Activated T-cell treated with anti-CD3 and anti-CD28 coated beads, Interleukin-2, amount 50 U/mL, for 4 hours (primary cell): ENCODE results near the gene ACAP2. TPM values are rescaled to one million over a fixed set of nuclear protein-coding genes. Genes with fewer than 3 reads are reported as not detected.
"Not testable (repeated sequence)": the region's sequence is repeated elsewhere in the genome, so short reads cannot be mapped to it uniquely, and the experiment has no call there.

Experiments
- ATAC-seq, 2 donors: fragments of 200-7000 bp; cut with Tn5 transposase; one replicate each; pipeline ENCODE4 v1.10.0; 2021
- DNase-seq: peaks from one replicate; pipeline ENCODE4 v3.0.0-alpha.2; 2020
- H3K27me3 Mint-ChIP-seq: one replicate; pipeline ENCODE4 v1.8.0; 2021; ENCODE audit warnings: low read depth, mixed read lengths
- H3K36me3 Mint-ChIP-seq: one replicate; pipeline ENCODE4 v1.8.0; 2022; ENCODE audit warnings: mixed read lengths; ENCODE audit not compliant: insufficient read depth
- H3K4me1 Mint-ChIP-seq: one replicate; pipeline ENCODE4 v1.8.0; 2021; ENCODE audit warnings: low read depth, mixed read lengths
- H3K4me3 Mint-ChIP-seq: one replicate; pipeline ENCODE4 v1.8.0; 2021; ENCODE audit warnings: mild to moderate bottlenecking, moderate library complexity, mixed read lengths
- H3K9me3 Mint-ChIP-seq: one replicate; pipeline ENCODE4 v1.8.0; 2021; ENCODE audit warnings: mixed read lengths
- total RNA-seq, 3 donors: library from RNA; stranded (reverse); gene quantifications; one replicate each; pipeline ENCODE4 v1.2.1, GENCODE V29; 2021

ACAP2 gene
- total RNA-seq, 3 donors from 2014 or later: 30.0 to 34.2 (median 31.0) TPM

- Mint-ChIP-seq H3K9me3 (no peaks in the 10 kb centered on the region), H3K4me3 (no peak overlapping the region), H3K4me1 (peaks cover 24% of the 10 kb centered on the region), H3K36me3 (peaks cover 9% of the 10 kb centered on the region), H3K27me3 (no peaks in the 10 kb centered on the region)
- no peak for ATAC-seq
- no peak for DNase-seq
Measured at GRCh38 chr3:195388380-195388779, 54.4 kb downstream of the ACAP2 start.

- no peak for DNase-seq
- Mint-ChIP-seq H3K4me1 (peaks cover 24% of the 10 kb centered on the region), H3K9me3 (no peaks in the 10 kb centered on the region), H3K27me3 (no peaks in the 10 kb centered on the region), H3K36me3 (peaks cover 13% of the 10 kb centered on the region), H3K4me3 (no peak overlapping the region)
- ATAC-seq: no peak
Measured at GRCh38 chr3:195386739-195387138, 56.1 kb downstream of the ACAP2 start.

- ATAC-seq (no peak), DNase-seq (no peak)
- Mint-ChIP-seq H3K36me3 (peaks cover 13% of the 10 kb centered on the region), H3K4me1 (peaks cover 24% of the 10 kb centered on the region), H3K27me3 (no peaks in the 10 kb centered on the region), H3K4me3 (no peak overlapping the region), H3K9me3 (no peaks in the 10 kb centered on the region)
Measured at GRCh38 chr3:195385526-195385925, 57.3 kb downstream of the ACAP2 start.

- DNase-seq (no peak), ATAC-seq (no peak)
- H3K36me3 Mint-ChIP-seq: peaks cover 13% of the 10 kb centered on the region
- H3K4me3 Mint-ChIP-seq: no peak overlapping the region
- H3K9me3 Mint-ChIP-seq: no peaks in the 10 kb centered on the region
- peaks cover 24% of the 10 kb centered on the region for H3K4me1 Mint-ChIP-seq
- H3K27me3 Mint-ChIP-seq: no peaks in the 10 kb centered on the region
Measured at GRCh38 chr3:195384952-195385351, 57.9 kb downstream of the ACAP2 start.

- ATAC-seq (no peak), DNase-seq (no peak)
- Mint-ChIP-seq H3K27me3 (no peaks in the 10 kb centered on the region), H3K4me3 (no peak overlapping the region), H3K4me1 (peaks cover 3% of the 10 kb centered on the region), H3K36me3 (peaks cover 36% of the 10 kb centered on the region), H3K9me3 (no peaks in the 10 kb centered on the region)
Measured at GRCh38 chr3:195372220-195372619, 70.6 kb downstream of the ACAP2 start.

GRCh38 chr3:195366200-195366925 lies 76.5 kb downstream of the ACAP2 start:
- H3K9me3 Mint-ChIP-seq: no peaks in the 10 kb centered on the region
- no peaks in the 10 kb centered on the region for H3K27me3 Mint-ChIP-seq
- H3K4me1 Mint-ChIP-seq: peaks cover 29% of the 10 kb centered on the region
- peaks cover 47% of the 10 kb centered on the region for H3K36me3 Mint-ChIP-seq
- DNase-seq (no peak), ATAC-seq (no peak)
- H3K4me3 Mint-ChIP-seq: no peak overlapping the region

- Mint-ChIP-seq H3K27me3 (no peaks in the 10 kb centered on the region), H3K36me3 (peaks cover 44% of the 10 kb centered on the region), H3K9me3 (no peaks in the 10 kb centered on the region), H3K4me3 (no peak overlapping the region), H3K4me1 (peaks cover 33% of the 10 kb centered on the region)
- DNase-seq: no peak
- ATAC-seq: no peak
Measured at GRCh38 chr3:195365371-195365770, 77.4 kb downstream of the ACAP2 start.

GRCh38 chr3:195357797-195358196 lies 85.0 kb downstream of the ACAP2 start:
- not testable (repeated sequence) for H3K9me3 Mint-ChIP-seq, H3K4me3 Mint-ChIP-seq
- H3K4me1 Mint-ChIP-seq: peaks cover 48% of the 10 kb centered on the region

GRCh38 chr3:195356151-195357086 lies 86.4 kb downstream of the ACAP2 start:
- no peak for ATAC-seq
- H3K4me1 Mint-ChIP-seq: peaks cover 38% of the 10 kb centered on the region
- no peak for DNase-seq
- H3K4me3 Mint-ChIP-seq: no peak overlapping the region
- peaks cover 32% of the 10 kb centered on the region for H3K36me3 Mint-ChIP-seq
- H3K27me3 Mint-ChIP-seq: no peaks in the 10 kb centered on the region
- H3K9me3 Mint-ChIP-seq: peaks cover 4% of the 10 kb centered on the region

More at GRCh38 chr3:195357797-195358196, 85.0 kb downstream of the ACAP2 start:
- peaks cover 39% of the 10 kb centered on the region for H3K36me3 Mint-ChIP-seq
- not testable (repeated sequence) for H3K27me3 Mint-ChIP-seq, ATAC-seq, DNase-seq

GRCh38 chr3:195354009-195354408 lies 88.8 kb downstream of the ACAP2 start:
- H3K27me3 Mint-ChIP-seq, DNase-seq, H3K9me3 Mint-ChIP-seq, ATAC-seq, H3K4me3 Mint-ChIP-seq: not testable (repeated sequence)
- Mint-ChIP-seq H3K4me1 (peaks cover 29% of the 10 kb centered on the region), H3K36me3 (peaks cover 26% of the 10 kb centered on the region)

GRCh38 chr3:195352895-195353488 lies 89.8 kb downstream of the ACAP2 start:
- peaks cover 19% of the 10 kb centered on the region for H3K4me1 Mint-ChIP-seq
- no peak for ATAC-seq
- H3K27me3 Mint-ChIP-seq: no peaks in the 10 kb centered on the region
- no peak overlapping the region for H3K4me3 Mint-ChIP-seq
- DNase-seq: no peak
- peaks cover 4% of the 10 kb centered on the region for H3K9me3 Mint-ChIP-seq
- H3K36me3 Mint-ChIP-seq: peaks cover 30% of the 10 kb centered on the region

GRCh38 chr3:195348426-195349115 lies 94.2 kb downstream of the ACAP2 start:
- Mint-ChIP-seq H3K4me1 (peaks cover 14% of the 10 kb centered on the region), H3K4me3 (no peak overlapping the region), H3K27me3 (no peaks in the 10 kb centered on the region), H3K36me3 (peaks cover 15% of the 10 kb centered on the region), H3K9me3 (no peaks in the 10 kb centered on the region)
- ATAC-seq (no peak), DNase-seq (no peak)

GRCh38 chr3:195337747-195338146 lies 105.1 kb downstream of the ACAP2 start:
- DNase-seq: no peak
- no peaks in the 10 kb centered on the region for H3K9me3 Mint-ChIP-seq
- H3K36me3 Mint-ChIP-seq: peaks cover 30% of the 10 kb centered on the region
- no peak for ATAC-seq
- no peaks in the 10 kb centered on the region for H3K27me3 Mint-ChIP-seq
- no peak overlapping the region for H3K4me3 Mint-ChIP-seq
- peaks cover 1% of the 10 kb centered on the region for H3K4me1 Mint-ChIP-seq

GRCh38 chr3:195334967-195335366 lies 107.9 kb downstream of the ACAP2 start:
- no peaks in the 10 kb centered on the region for H3K4me1 Mint-ChIP-seq
- no peak for DNase-seq
- no peak overlapping the region for H3K4me3 Mint-ChIP-seq
- H3K9me3 Mint-ChIP-seq: no peaks in the 10 kb centered on the region
- no peak for ATAC-seq
- no peaks in the 10 kb centered on the region for H3K27me3 Mint-ChIP-seq
- peaks cover 35% of the 10 kb centered on the region for H3K36me3 Mint-ChIP-seq
